H1 (cell line): Measurements from ENCODE around the gene MUC5AC. TPM values are rescaled to one million over a fixed set of nuclear protein-coding genes. Genes with fewer than 3 reads are reported as not detected.

Source experiments
- CTCF ChIA-PET: fragments of 300-600 bp; sonication (Branson Sonifier 250); formaldehyde crosslinking; loops from one replicate; lab custom pipeline; 2021; ENCODE audit not compliant: partially characterized antibody; lab: Charles Lee
- POLR2A ChIA-PET: fragments of 300-600 bp; sonication (Branson Sonifier 250); formaldehyde crosslinking; loops from one replicate; lab custom pipeline; 2021; ENCODE audit warnings: inconsistent platforms; ENCODE audit not compliant: partially characterized antibody; lab: Charles Lee
- DNase-seq, 2 experiments: peaks; one replicate each; pipeline versions ENCODE4 v3.0.0 to v3.0.0-alpha.2; 2010 to 2022; ENCODE audit warnings: low spot score in 2 of 2, low read depth in 1 of 2, mixed read lengths in 1 of 2
- FAIRE-seq: peaks from 2 replicates; lab custom pipeline; 2011; peaks lifted over from hg19 to GRCh38; lab: Jason Lieb, UNC
- H2AFZ ChIP-seq: 2 replicates; pipeline ENCODE4 v1.8.1; 2012; ENCODE audit warnings: low read length, inconsistent platforms
- H2AK5ac ChIP-seq: 2 replicates; pipeline ENCODE4 v1.6.1; 2013; ENCODE audit warnings: low read depth, low read length
- H2BK120ac ChIP-seq: replicated peaks from 2 replicates; pipeline ENCODE3; 2013; ENCODE audit warnings: low read depth, low read length, inconsistent platforms
- H2BK12ac ChIP-seq: 2 replicates; pipeline ENCODE4 v1.6.1; 2013; ENCODE audit warnings: low read depth, low read length
- H2BK15ac ChIP-seq: 2 replicates; pipeline ENCODE4 v1.6.1; 2013; ENCODE audit warnings: low read length
- H2BK20ac ChIP-seq: 2 replicates; pipeline ENCODE4 v1.6.1; 2013; ENCODE audit warnings: low read length
- H2BK5ac ChIP-seq: 2 replicates; pipeline ENCODE4 v1.6.1; 2013; ENCODE audit warnings: low read depth, low read length
- H3K14ac ChIP-seq: 2 replicates; pipeline ENCODE4 v1.6.1; 2013; ENCODE audit warnings: inconsistent platforms; ENCODE audit not compliant: insufficient read length
- H3K18ac ChIP-seq: 2 replicates; pipeline ENCODE4 v1.6.1; 2013; ENCODE audit warnings: low read length; ENCODE audit errors: extremely low read depth
- H3K23ac ChIP-seq: 2 replicates; pipeline ENCODE4 v1.6.1; 2013; ENCODE audit warnings: inconsistent platforms; ENCODE audit not compliant: insufficient read length
- H3K23me2 ChIP-seq: 2 replicates; pipeline ENCODE4 v1.6.1; 2013; ENCODE audit warnings: low read depth, low read length
- H3K27ac ChIP-seq: 2 replicates; pipeline ENCODE4 v1.6.1; 2011; ENCODE audit warnings: low read depth, low read length, inconsistent platforms
- H3K27me3 ChIP-seq, 4 experiments: replicated peaks in 1 of 4; 1 replicate in 1 of 4; 2 replicates in 3 of 4; pipeline versions ENCODE4 v1.6.1 to v1.8.1; 2011 to 2013; ENCODE audit warnings: low read length in 3 of 4, mild to moderate bottlenecking in 3 of 4, inconsistent platforms in 2 of 4, mixed read lengths in 2 of 4, moderate library complexity in 1 of 4; ENCODE audit not compliant: control insufficient read depth in 3 of 4, insufficient read depth in 3 of 4; ENCODE audit errors: extremely low read depth in 1 of 4
- H3K36me3 ChIP-seq, 4 experiments: 2 replicates each; pipeline versions ENCODE4 v1.6.1 to v1.8.1; 2011 to 2013; ENCODE audit warnings: mild to moderate bottlenecking in 4 of 4, low read length in 3 of 4, moderate library complexity in 2 of 4, control low read depth in 1 of 4, inconsistent platforms in 1 of 4; ENCODE audit not compliant: insufficient read depth in 4 of 4, control insufficient read depth in 2 of 4
- H3K4ac ChIP-seq: replicated peaks from 2 replicates; pipeline ENCODE3; 2013; ENCODE audit warnings: low read length, low read depth, mixed read lengths, inconsistent platforms; ENCODE audit not compliant: insufficient read length
- H3K4me1 ChIP-seq, 4 experiments: replicated peaks in 1 of 4; 1 replicate in 1 of 4; 2 replicates in 3 of 4; pipeline versions ENCODE4 v1.6.1 to v1.8.1; 2011 to 2013; ENCODE audit warnings: low read length in 3 of 4, inconsistent platforms in 2 of 4, mixed read lengths in 1 of 4; ENCODE audit not compliant: insufficient read depth in 4 of 4, control insufficient read depth in 3 of 4
- H3K4me2 ChIP-seq, 2 experiments: 2 replicates each; pipeline versions ENCODE4 v1.6.1 to v1.8.1; 2011 to 2013; ENCODE audit warnings: low read depth in 2 of 2, low read length in 2 of 2, control low read depth in 1 of 2, inconsistent platforms in 1 of 2, mild to moderate bottlenecking in 1 of 2; ENCODE audit not compliant: insufficient read depth in 1 of 2
- H3K4me3 ChIP-seq, 4 experiments: fragments of 200-600, 300-600 bp in 1 of 4; sonication (generic), shearing (Covaris generic), sonication (Bioruptor Twin) in 1 of 4; 2 replicates each; pipeline versions ENCODE4 v1.5.1 to v1.8.1; 2011 to 2016; ENCODE audit warnings: low read length in 4 of 4, low read depth in 3 of 4, control low read depth in 2 of 4, inconsistent platforms in 2 of 4, mild to moderate bottlenecking in 2 of 4, mixed read lengths in 1 of 4, moderate library complexity in 1 of 4; ENCODE audit not compliant: insufficient read depth in 2 of 4; ENCODE audit errors: extremely low read depth in 1 of 4
- H3K56ac ChIP-seq: replicated peaks from 2 replicates; pipeline ENCODE3; 2013; ENCODE audit warnings: low read depth, mild to moderate bottlenecking, mixed read lengths, low read length, inconsistent platforms; ENCODE audit not compliant: insufficient read length
- H3K79me1 ChIP-seq: 2 replicates; pipeline ENCODE4 v1.6.1; 2013; ENCODE audit warnings: low read depth, low read length, control low read depth
- H3K79me2 ChIP-seq, 2 experiments: 2 replicates each; pipeline versions ENCODE4 v1.6.1 to v1.8.1; 2012 to 2013; ENCODE audit warnings: low read length in 2 of 2, mild to moderate bottlenecking in 2 of 2, inconsistent platforms in 1 of 2; ENCODE audit not compliant: insufficient read depth in 2 of 2, control insufficient read depth in 1 of 2
- H3K9ac ChIP-seq, 4 experiments: replicated peaks in 1 of 4; 1 replicate in 1 of 4; 2 replicates in 3 of 4; pipeline versions ENCODE4 v1.6.1 to v1.8.1; 2011 to 2013; ENCODE audit warnings: low read depth in 3 of 4, low read length in 3 of 4, control low read depth in 2 of 4, mild to moderate bottlenecking in 2 of 4, moderate library complexity in 2 of 4, inconsistent platforms in 1 of 4; ENCODE audit errors: extremely low read depth in 1 of 4
- H3K9me3 ChIP-seq, 2 experiments: 2 replicates each; pipeline versions ENCODE4 v1.6.1 to v1.8.1; 2012 to 2013; ENCODE audit warnings: mild to moderate bottlenecking in 2 of 2, moderate library complexity in 2 of 2, control low read depth in 1 of 2, inconsistent platforms in 1 of 2, low read depth in 1 of 2, low read length in 1 of 2, mixed read lengths in 1 of 2; ENCODE audit not compliant: insufficient read depth in 2 of 2
- H4K20me1 ChIP-seq, 2 experiments: replicated peaks in 1 of 2; 2 replicates each; pipeline versions ENCODE3 to v1.8.1; 2011 to 2013; ENCODE audit warnings: inconsistent platforms in 2 of 2, low read length in 2 of 2, mild to moderate bottlenecking in 1 of 2; ENCODE audit not compliant: insufficient read depth in 2 of 2, control insufficient read depth in 1 of 2
- H4K5ac ChIP-seq: 2 replicates; pipeline ENCODE4 v1.6.1; 2013; ENCODE audit warnings: low read length, low read depth, mixed read lengths, inconsistent platforms; ENCODE audit not compliant: insufficient read length
- H4K8ac ChIP-seq: 2 replicates; pipeline ENCODE4 v1.8.0; 2013; ENCODE audit warnings: mild to moderate bottlenecking, moderate library complexity, low read length, inconsistent platforms; ENCODE audit not compliant: insufficient read depth; ENCODE audit errors: extremely low read depth
- H4K91ac ChIP-seq: replicated peaks from 2 replicates; pipeline ENCODE3; 2013; ENCODE audit warnings: low read length, mixed read lengths, inconsistent platforms; ENCODE audit not compliant: insufficient read length
- ATF2 ChIP-seq: IDR thresholded peaks from 2 replicates; pipeline ENCODE4 v1.6.1; 2012; ENCODE audit warnings: low read length, inconsistent platforms
- CBX8 ChIP-seq: fragments of 300-800, 300-1000 bp; sonication (generic); IDR thresholded peaks from 2 replicates; pipeline ENCODE4 v1.7.1; 2016; ENCODE audit warnings: low read depth, low read length, borderline replicate concordance
- CHD1 ChIP-seq: IDR thresholded peaks from 2 replicates; pipeline ENCODE4 v1.6.1; 2012; ENCODE audit warnings: low read depth, low read length, improper control_type of control experiment
- CHD2 ChIP-seq: IDR thresholded peaks from 2 replicates; pipeline ENCODE4 v1.6.1; 2012; ENCODE audit warnings: low read length, improper control_type of control experiment
- CREB1 ChIP-seq: IDR thresholded peaks from 2 replicates; pipeline ENCODE4 v1.6.1; 2012; ENCODE audit warnings: inconsistent platforms
- GTF2F1 ChIP-seq: IDR thresholded peaks from 2 replicates; pipeline ENCODE4 v1.6.1; 2012; ENCODE audit warnings: low read depth, low read length, improper control_type of control experiment, borderline replicate concordance
- NANOG ChIP-seq: IDR thresholded peaks from 2 replicates; pipeline ENCODE4 v1.6.1; 2011; ENCODE audit warnings: low read length, low read depth, mild to moderate bottlenecking, inconsistent platforms; ENCODE audit not compliant: insufficient read depth, poor library complexity, severe bottlenecking
- POU5F1 ChIP-seq: IDR thresholded peaks from 2 replicates; pipeline ENCODE4 v1.6.1; 2011; ENCODE audit warnings: low read depth, mild to moderate bottlenecking, low read length, moderate library complexity
- SIN3A ChIP-seq, 2 experiments: IDR thresholded peaks in 1 of 2; conservative IDR thresholded peaks in 1 of 2; 2 replicates each; pipeline ENCODE4 v1.6.1; 2011 to 2012; ENCODE audit warnings: low read length in 2 of 2, improper control_type of control experiment in 1 of 2, low read depth in 1 of 2, mild to moderate bottlenecking in 1 of 2
- SP2 ChIP-seq: IDR thresholded peaks from 2 replicates; pipeline ENCODE4 v1.6.1; 2012; ENCODE audit warnings: mild to moderate bottlenecking, low read length, inconsistent platforms
- TBP ChIP-seq: IDR thresholded peaks from 2 replicates; pipeline ENCODE4 v1.6.1; 2011; ENCODE audit warnings: low read depth, low read length, improper control_type of control experiment
- YY1 ChIP-seq: IDR thresholded peaks from 2 replicates; pipeline ENCODE4 v1.6.1; 2011; ENCODE audit warnings: low read depth, mild to moderate bottlenecking, low read length
- WGBS, 2 experiments: shearing (Covaris generic) in 1 of 2; methylation state at CpG; one replicate each; pipeline versions ENCODE4 v1.1.6 to v1.1.7; 2013 to 2015; ENCODE audit warnings: low lambda C conversion rate in 2 of 2, mixed read lengths in 2 of 2, inconsistent platforms in 1 of 2, low coverage in 1 of 2, missing lambda C conversion rate in 1 of 2; ENCODE audit not compliant: insufficient replicate concordance in 2 of 2, insufficient coverage in 1 of 2, insufficient read length in 1 of 2; ENCODE audit errors: extremely low coverage in 1 of 2, missing lambda C conversion rate in 1 of 2; 5-methylcytosine and 5-hydroxymethylcytosine counted together
- polyA plus RNA-seq, 7 experiments: library from polyadenylated mRNA; depleted of rRNA in 3 of 7; stranded (reverse) in 5 of 7; unstranded in 2 of 7; fragments of >200 nt in 5 of 7; fragments of 200-250 nt in 2 of 7; gene quantifications; 1 replicate in 5 of 7; 2 replicates in 1 of 7; 4 replicates in 1 of 7; pipeline versions ENCODE4 v1.2.1 to v1.2.3, GENCODE V29; 2011 to 2013; ENCODE audit warnings: missing spikeins in 2 of 7, mixed read lengths in 2 of 7
- total RNA-seq: library from RNA; stranded (reverse); fragmentation: NEBNext Ultra II Directional; extraction: Animal tissue kit (Norgen Biotek cat#: 25700); gene quantifications from 2 replicates; pipeline ENCODE4 v1.2.1, GENCODE V29; 2021

MUC5AC gene
- total and polyA plus RNA-seq, 2 of the 8 experiments (the other 6 are each of a cell fraction or from before 2014, with no cell fraction given): not detected

GRCh38 chr11:1163911-1164735 is 6.4 kb downstream of the MUC5AC start:
- H4K20me1 ChIP-seq: no peaks in the 10 kb centered on the region
- no peaks in the 10 kb centered on the region for H3K36me3 ChIP-seq
- H2AFZ ChIP-seq: no peak overlapping the region
- H3K56ac ChIP-seq: no peak overlapping the region
- no peak overlapping the region for H3K4ac ChIP-seq
- H3K79me2 ChIP-seq: no peaks in the 10 kb centered on the region
- FAIRE-seq (no peak), DNase-seq (no peak)
- H2BK5ac ChIP-seq: no peak overlapping the region
- H3K9me3 ChIP-seq: peaks cover 11 to 73% of the 10 kb centered on the region in 2 experiments; a peak in 2 of 4 replicates
- no peak overlapping the region for H4K8ac ChIP-seq
- H3K14ac ChIP-seq: no peak overlapping the region
- H3K18ac ChIP-seq: no peak overlapping the region
- no peak overlapping the region for H2BK20ac ChIP-seq
- H3K9ac ChIP-seq: no peak overlapping the region
- H4K5ac ChIP-seq: no peak overlapping the region
- H4K91ac ChIP-seq: no peak overlapping the region
- no peaks in the 10 kb centered on the region for H3K23me2 ChIP-seq
- H3K4me3 ChIP-seq: no peak overlapping the region
- no peak overlapping the region for H3K4me2 ChIP-seq
- no peak overlapping the region for H2BK15ac ChIP-seq
- no peak overlapping the region for H2BK120ac ChIP-seq
- no peak overlapping the region for H2BK12ac ChIP-seq
- no peaks in the 10 kb centered on the region for H3K27me3 ChIP-seq
- H3K79me1 ChIP-seq: no peaks in the 10 kb centered on the region
- CTCF ChIA-PET: no interaction called here
- WGBS, 2 experiments: 86% methylated on average over 28 of the region's 28 CpGs; no CpG with 5 or more reads in 1 of the 2 experiments
- no peaks in the 10 kb centered on the region for H3K4me1 ChIP-seq
- H2AK5ac ChIP-seq: no peak overlapping the region
- no peak overlapping the region for H3K23ac ChIP-seq
- POLR2A ChIA-PET: no interaction called here
- H3K27ac ChIP-seq: no peak overlapping the region
- TF ChIP-seq CHD2 (no peak), SIN3A (conservative IDR thresholded peaks at IDR 0.05 in 1 of 2, IDR thresholded peaks at IDR 0.05 in 1 of 2; ENCODE audit: low read depth in 1 of 2, low read length in 2 of 2) (no peak), POU5F1 (no peak), NANOG (no peak), YY1 (no peak), CHD1 (no peak), CBX8 (no peak), CREB1 (no peak), TBP (no peak), SP2 (no peak), ATF2 (no peak), GTF2F1 (no peak)
